Activated naive CD4-positive, alpha-beta T cell treated with anti-CD3 and anti-CD28 coated beads for 36 hours (primary cell): ENCODE results near the gene C14orf132. TPM values are rescaled to one million over a fixed set of nuclear protein-coding genes. Genes with fewer than 3 reads are reported as not detected.

Experiments used
- CTCF ChIA-PET: fragments of 350-600 bp; sonication (Branson Sonifier 250); formaldehyde crosslinking; loops from one replicate; lab custom pipeline; 2021; ENCODE audit warnings: antibody characterized with exemption; lab: Charles Lee
- DNase-seq: peaks from one replicate; pipeline ENCODE4 v3.0.0-alpha.2; 2020
- H3K27ac Mint-ChIP-seq: one replicate; pipeline ENCODE4 v1.8.0; 2021; ENCODE audit warnings: mild to moderate bottlenecking, mixed read lengths
- H3K27me3 Mint-ChIP-seq: one replicate; pipeline ENCODE4 v1.8.0; 2021; ENCODE audit warnings: low read depth, mixed read lengths
- H3K36me3 Mint-ChIP-seq: one replicate; pipeline ENCODE4 v1.8.0; 2021; ENCODE audit warnings: low read depth, mixed read lengths
- H3K4me1 Mint-ChIP-seq: one replicate; pipeline ENCODE4 v1.8.0; 2021; ENCODE audit warnings: low read depth, mixed read lengths
- H3K4me3 Mint-ChIP-seq: one replicate; pipeline ENCODE4 v1.8.0; 2021; ENCODE audit warnings: mild to moderate bottlenecking, moderate library complexity, mixed read lengths
- H3K9me3 Mint-ChIP-seq: one replicate; pipeline ENCODE4 v1.8.0; 2021; ENCODE audit warnings: mixed read lengths
- intact Hi-C: fragments of 100-400 bp; cut with micrococcal nuclease; formaldehyde crosslinking; loops from one replicate; pipeline ENCODE4 v1.15.1; 2023
- total RNA-seq, 2 experiments: library from RNA; stranded (reverse); gene quantifications; one replicate each; pipeline ENCODE4 v1.2.3, GENCODE V29; 2021

Gene C14orf132
- total RNA-seq, 2 experiments from 2014 or later = 3.2 to 4.9 TPM

GRCh38 chr14:96098309-96098998 lies 59.3 kb downstream of the C14orf132 start:
- Mint-ChIP-seq H3K9me3 (no peaks in the 10 kb centered on the region), H3K4me1 (peaks cover 8% of the 10 kb centered on the region), H3K4me3 (no peak overlapping the region), H3K36me3 (no peaks in the 10 kb centered on the region), H3K27ac (no peak overlapping the region), H3K27me3 (no peaks in the 10 kb centered on the region)
- DNase-seq = peak; percentile 46
- intact Hi-C loops = loop anchor here (2.0 kb wide), 2 partner anchors 42 to 100 kb away; no protein-coding TSS in a partner anchor
- CTCF ChIA-PET = interaction anchor here (0.6 to 7.6 kb wide), 13 partner anchors 10 to 327 kb away, joined by 3 to 120 read pairs (median 4); no protein-coding TSS in a partner anchor

GRCh38 chr14:96098999-96099335 lies 59.8 kb downstream of the C14orf132 start:
- no peaks in the 10 kb centered on the region for H3K27me3 Mint-ChIP-seq
- H3K9me3 Mint-ChIP-seq = no peaks in the 10 kb centered on the region
- no peak overlapping the region for H3K4me3 Mint-ChIP-seq
- no peak for DNase-seq
- intact Hi-C loops = loop anchor here (2.0 kb wide), 2 partner anchors 42 to 100 kb away; no protein-coding TSS in a partner anchor
- H3K27ac Mint-ChIP-seq = no peak overlapping the region
- H3K36me3 Mint-ChIP-seq = no peaks in the 10 kb centered on the region
- H3K4me1 Mint-ChIP-seq = peaks cover 8% of the 10 kb centered on the region
- CTCF ChIA-PET = interaction anchor here (0.6 to 7.6 kb wide), 12 partner anchors 9 to 342 kb away, joined by 3 to 120 read pairs (median 4); no protein-coding TSS in a partner anchor

- no peak overlapping the region for H3K27ac Mint-ChIP-seq
- peak; percentile 86 for DNase-seq
- peaks cover 8% of the 10 kb centered on the region for H3K4me1 Mint-ChIP-seq
- H3K27me3 Mint-ChIP-seq = no peaks in the 10 kb centered on the region
- no peaks in the 10 kb centered on the region for H3K9me3 Mint-ChIP-seq
- intact Hi-C loops = loop anchor here (1.0 to 5.0 kb wide), 4 partner anchors 157 to 540 kb away; partner anchors contain the start of gene BDKRB1
- CTCF ChIA-PET = interaction anchor here (0.7 to 7.6 kb wide), 14 partner anchors 10 to 345 kb away, joined by 3 to 120 read pairs (median 4); no protein-coding TSS in a partner anchor
- H3K36me3 Mint-ChIP-seq = no peaks in the 10 kb centered on the region
- no peak overlapping the region for H3K4me3 Mint-ChIP-seq
Observed at GRCh38 chr14:96100161-96101064, 61.3 kb downstream of the C14orf132 start.

- CTCF ChIA-PET = interaction anchor here (0.9 to 7.6 kb wide), 3 partner anchors 23 to 173 kb away, joined by 3 to 120 read pairs (median 9); no protein-coding TSS in a partner anchor
Observed at GRCh38 chr14:96102081-96102856, 63.1 kb downstream of the C14orf132 start.

GRCh38 chr14:96103075-96103474 lies 63.9 kb downstream of the C14orf132 start:
- H3K9me3 Mint-ChIP-seq = no peaks in the 10 kb centered on the region
- intact Hi-C loops = loop anchor here (5.0 kb wide), 1 partner anchor 154 kb away; the partner anchor contains the start of gene BDKRB1
- CTCF ChIA-PET = interaction anchor here (7.6 kb wide), 1 partner anchor 172 kb away, joined by 120 read pairs; no protein-coding TSS in a partner anchor

More at GRCh38 chr14:96102081-96102856, 63.1 kb downstream of the C14orf132 start:
- no peaks in the 10 kb centered on the region for H3K27me3 Mint-ChIP-seq
- no peaks in the 10 kb centered on the region for H3K36me3 Mint-ChIP-seq
- DNase-seq = no peak
- intact Hi-C loops = loop anchor here (5.0 kb wide), 1 partner anchor 155 kb away; the partner anchor contains the start of gene BDKRB1
- H3K4me1 Mint-ChIP-seq = peaks cover 8% of the 10 kb centered on the region
- H3K27ac Mint-ChIP-seq = no peak overlapping the region
- no peaks in the 10 kb centered on the region for H3K9me3 Mint-ChIP-seq
- no peak overlapping the region for H3K4me3 Mint-ChIP-seq

GRCh38 chr14:96103560-96104460 lies 64.6 kb downstream of the C14orf132 start:
- intact Hi-C loops = loop anchor here (5.0 kb wide), 1 partner anchor 153 kb away; the partner anchor contains the start of gene BDKRB1
- Mint-ChIP-seq H3K4me1 (peaks cover 8% of the 10 kb centered on the region), H3K27ac (no peak overlapping the region), H3K4me3 (no peak overlapping the region), H3K9me3 (no peaks in the 10 kb centered on the region), H3K27me3 (no peaks in the 10 kb centered on the region), H3K36me3 (no peaks in the 10 kb centered on the region)
- CTCF ChIA-PET = interaction anchor here (7.6 kb wide), 1 partner anchor 172 kb away, joined by 120 read pairs; no protein-coding TSS in a partner anchor
- DNase-seq = no peak

More at GRCh38 chr14:96103075-96103474, 63.9 kb downstream of the C14orf132 start:
- DNase-seq = no peak
- Mint-ChIP-seq H3K4me1 (peaks cover 8% of the 10 kb centered on the region), H3K4me3 (no peak overlapping the region), H3K36me3 (no peaks in the 10 kb centered on the region), H3K27ac (no peak overlapping the region), H3K27me3 (no peaks in the 10 kb centered on the region)

GRCh38 chr14:96104469-96105057 lies 65.4 kb downstream of the C14orf132 start:
- intact Hi-C loops = loop anchor here (5.0 kb wide), 1 partner anchor 153 kb away; the partner anchor contains the start of gene BDKRB1
- DNase-seq = no peak
- Mint-ChIP-seq H3K4me1 (peaks cover 8% of the 10 kb centered on the region), H3K36me3 (no peaks in the 10 kb centered on the region), H3K4me3 (no peak overlapping the region), H3K9me3 (no peaks in the 10 kb centered on the region), H3K27ac (no peak overlapping the region), H3K27me3 (no peaks in the 10 kb centered on the region)
- CTCF ChIA-PET = interaction anchor here (7.6 kb wide), 1 partner anchor 171 kb away, joined by 120 read pairs; no protein-coding TSS in a partner anchor

GRCh38 chr14:96105089-96105925 lies 66.1 kb downstream of the C14orf132 start:
- H3K27me3 Mint-ChIP-seq = no peaks in the 10 kb centered on the region
- DNase-seq = no peak
- H3K36me3 Mint-ChIP-seq = no peaks in the 10 kb centered on the region
- intact Hi-C loops = no loop called here
- peaks cover 8% of the 10 kb centered on the region for H3K4me1 Mint-ChIP-seq
- CTCF ChIA-PET = interaction anchor here (2.2 kb wide), 1 partner anchor 170 kb away, joined by 9 read pairs; no protein-coding TSS in a partner anchor
- no peaks in the 10 kb centered on the region for H3K9me3 Mint-ChIP-seq
- no peak overlapping the region for H3K27ac Mint-ChIP-seq
- H3K4me3 Mint-ChIP-seq = no peak overlapping the region

GRCh38 chr14:96105926-96106441 lies 66.8 kb downstream of the C14orf132 start:
- CTCF ChIA-PET = interaction anchor here (1.0 to 2.2 kb wide), 2 partner anchors 169 to 171 kb away, joined by 3 to 9 read pairs; no protein-coding TSS in a partner anchor
- no peaks in the 10 kb centered on the region for H3K9me3 Mint-ChIP-seq
- no peak overlapping the region for H3K4me3 Mint-ChIP-seq
- no peaks in the 10 kb centered on the region for H3K27me3 Mint-ChIP-seq
- H3K27ac Mint-ChIP-seq = no peak overlapping the region
- peaks cover 1% of the 10 kb centered on the region for H3K4me1 Mint-ChIP-seq
- intact Hi-C loops = no loop called here
- no peaks in the 10 kb centered on the region for H3K36me3 Mint-ChIP-seq
- no peak for DNase-seq
